SK-N-SH (cell line): ENCODE measurements around the gene SLC37A3.

Experiments
- POLR2AphosphoS5 ChIP-seq: IDR thresholded peaks from 2 replicates; pipeline ENCODE4 v1.6.1; 2012; ENCODE audit warnings: low read depth, low read length
- TCF12 ChIP-seq: IDR thresholded peaks from 2 replicates; pipeline ENCODE4 v1.4.0; 2012
- TF ChIP-seq, protein P1 (sequence below): fragments of 200-600 bp; sonication (generic); IDR thresholded peaks from 2 replicates; pipeline ENCODE4 v1.6.1; 2017; ENCODE audit warnings: antibody characterized with exemption, mild to moderate bottlenecking, moderate library complexity

DNA sequence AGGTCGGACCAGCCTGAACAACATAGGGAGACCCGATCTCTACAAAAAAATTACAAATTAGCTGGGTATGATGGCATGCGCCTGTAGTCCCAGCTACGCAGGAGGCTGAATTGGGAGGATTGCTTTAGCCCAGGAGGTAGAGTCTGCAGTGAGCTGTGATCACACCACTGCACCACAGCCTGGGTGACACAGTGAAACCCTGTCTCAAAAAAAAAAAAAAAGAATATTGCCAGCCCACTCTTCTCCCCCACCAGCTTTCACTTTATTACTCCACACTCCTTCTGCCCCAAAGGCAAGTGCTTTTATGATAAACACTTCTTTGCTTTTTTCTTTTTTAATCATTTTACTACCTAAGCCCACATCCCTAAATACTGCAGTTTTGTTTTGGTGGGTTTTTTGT lies 20.3 kb upstream of the SLC37A3 start:
- TF ChIP-seq, protein P1, sequence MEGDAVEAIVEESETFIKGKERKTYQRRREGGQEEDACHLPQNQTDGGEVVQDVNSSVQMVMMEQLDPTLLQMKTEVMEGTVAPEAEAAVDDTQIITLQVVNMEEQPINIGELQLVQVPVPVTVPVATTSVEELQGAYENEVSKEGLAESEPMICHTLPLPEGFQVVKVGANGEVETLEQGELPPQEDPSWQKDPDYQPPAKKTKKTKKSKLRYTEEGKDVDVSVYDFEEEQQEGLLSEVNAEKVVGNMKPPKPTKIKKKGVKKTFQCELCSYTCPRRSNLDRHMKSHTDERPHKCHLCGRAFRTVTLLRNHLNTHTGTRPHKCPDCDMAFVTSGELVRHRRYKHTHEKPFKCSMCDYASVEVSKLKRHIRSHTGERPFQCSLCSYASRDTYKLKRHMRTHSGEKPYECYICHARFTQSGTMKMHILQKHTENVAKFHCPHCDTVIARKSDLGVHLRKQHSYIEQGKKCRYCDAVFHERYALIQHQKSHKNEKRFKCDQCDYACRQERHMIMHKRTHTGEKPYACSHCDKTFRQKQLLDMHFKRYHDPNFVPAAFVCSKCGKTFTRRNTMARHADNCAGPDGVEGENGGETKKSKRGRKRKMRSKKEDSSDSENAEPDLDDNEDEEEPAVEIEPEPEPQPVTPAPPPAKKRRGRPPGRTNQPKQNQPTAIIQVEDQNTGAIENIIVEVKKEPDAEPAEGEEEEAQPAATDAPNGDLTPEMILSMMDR = no peak
- TF ChIP-seq TCF12 (no peak), POLR2AphosphoS5 (no peak)
